Uterus (tissue), 2 donors: Measurements from ENCODE around the gene COLGALT1.

Source experiments
- POLR2A ChIP-seq, 2 donors: fragments of 450-650 bp; IDR thresholded peaks; one replicate each; pipeline ENCODE4 v1.6.1; 2016; ENCODE audit warnings: antibody characterized with exemption in 2 of 2, mild to moderate bottlenecking in 1 of 2, moderate library complexity in 1 of 2
- TF ChIP-seq, protein P1 (sequence below), 4 experiments: fragments of 200-600 bp in 2 of 4; fragments of 450-650 bp in 2 of 4; sonication (generic) in 2 of 4; IDR thresholded peaks; one replicate each; pipeline ENCODE4 v1.5.1; 2016 to 2019; ENCODE audit warnings: antibody characterized with exemption in 4 of 4, mild to moderate bottlenecking in 2 of 4, moderate library complexity in 1 of 4

DNA sequence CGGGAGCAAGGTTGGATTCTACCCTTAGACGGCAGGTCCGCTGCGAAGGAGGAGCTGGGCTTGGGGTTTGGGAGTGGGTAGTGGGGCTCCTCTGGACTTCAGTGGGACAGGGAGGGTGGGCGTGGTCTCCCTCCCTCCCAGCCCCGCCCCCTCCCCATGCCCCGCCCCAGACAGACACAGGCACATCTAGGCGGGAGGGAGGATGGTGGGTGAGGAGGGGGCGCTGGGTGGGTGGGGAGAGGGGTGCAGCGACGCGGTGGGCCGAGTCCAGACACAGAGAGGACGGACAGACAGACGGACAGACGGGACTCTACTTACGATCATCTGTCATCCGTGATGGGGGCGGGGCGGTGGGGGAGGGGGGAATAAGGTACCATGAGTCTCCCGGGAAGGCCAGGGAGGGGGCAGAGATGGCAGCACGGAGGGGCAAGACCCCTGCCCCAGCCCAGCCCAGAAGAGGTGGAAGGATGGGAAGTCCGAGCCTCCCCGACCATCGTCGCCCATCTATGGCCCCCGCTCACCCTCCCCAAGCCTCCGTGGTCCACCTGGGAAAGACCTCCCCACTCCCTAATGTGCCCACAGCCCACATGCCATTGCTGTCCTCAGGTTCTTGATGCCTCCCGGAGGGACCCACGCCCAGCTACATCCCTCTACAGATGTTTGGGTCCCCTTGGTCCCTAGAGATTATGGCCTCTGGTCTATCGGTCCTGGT lies 67.9 kb downstream of the COLGALT1 start:
- TF ChIP-seq, protein P1, sequence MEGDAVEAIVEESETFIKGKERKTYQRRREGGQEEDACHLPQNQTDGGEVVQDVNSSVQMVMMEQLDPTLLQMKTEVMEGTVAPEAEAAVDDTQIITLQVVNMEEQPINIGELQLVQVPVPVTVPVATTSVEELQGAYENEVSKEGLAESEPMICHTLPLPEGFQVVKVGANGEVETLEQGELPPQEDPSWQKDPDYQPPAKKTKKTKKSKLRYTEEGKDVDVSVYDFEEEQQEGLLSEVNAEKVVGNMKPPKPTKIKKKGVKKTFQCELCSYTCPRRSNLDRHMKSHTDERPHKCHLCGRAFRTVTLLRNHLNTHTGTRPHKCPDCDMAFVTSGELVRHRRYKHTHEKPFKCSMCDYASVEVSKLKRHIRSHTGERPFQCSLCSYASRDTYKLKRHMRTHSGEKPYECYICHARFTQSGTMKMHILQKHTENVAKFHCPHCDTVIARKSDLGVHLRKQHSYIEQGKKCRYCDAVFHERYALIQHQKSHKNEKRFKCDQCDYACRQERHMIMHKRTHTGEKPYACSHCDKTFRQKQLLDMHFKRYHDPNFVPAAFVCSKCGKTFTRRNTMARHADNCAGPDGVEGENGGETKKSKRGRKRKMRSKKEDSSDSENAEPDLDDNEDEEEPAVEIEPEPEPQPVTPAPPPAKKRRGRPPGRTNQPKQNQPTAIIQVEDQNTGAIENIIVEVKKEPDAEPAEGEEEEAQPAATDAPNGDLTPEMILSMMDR (IDR thresholded peaks at IDR 0.05), result no peak
- TF ChIP-seq POLR2A (IDR thresholded peaks at IDR 0.05), result no peak
